Measurements from ENCODE around the gene FMN2.
"Not testable (repeated sequence)": the region's sequence is repeated elsewhere in the genome, so short reads cannot be mapped to it uniquely, and the experiment has no call there.

FMN2 gene

GRCh38 chr1:240312872-240313271 lies 221.2 kb downstream of the FMN2 start:
- DNase-seq (ENCODE audit: low read depth): no peak

GRCh38 chr1:240314845-240315801 lies 223.4 kb downstream of the FMN2 start:
- no peak for DNase-seq (ENCODE audit: low read depth)

DNA sequence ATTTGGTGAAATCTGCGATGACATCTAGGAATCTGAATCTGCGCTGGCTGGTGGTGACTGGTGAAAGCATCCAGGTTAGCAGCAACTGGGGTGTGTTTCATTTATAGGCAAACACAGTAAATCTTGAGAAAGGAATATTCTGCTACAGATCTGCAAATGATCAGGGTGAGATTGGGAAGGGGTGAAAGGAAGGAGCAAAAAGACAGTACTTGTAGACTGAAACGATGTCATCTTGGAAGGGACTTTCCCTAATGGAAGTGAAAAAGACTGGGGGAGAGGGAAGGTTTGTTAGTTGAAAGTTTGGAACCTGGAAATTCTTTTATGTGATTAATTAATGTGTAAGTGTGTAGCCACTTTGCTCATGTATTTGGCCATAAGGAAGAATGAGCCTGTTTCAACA lies 228.3 kb downstream of the FMN2 start:
- DNase-seq (ENCODE audit: low read depth): no peak

DNA sequence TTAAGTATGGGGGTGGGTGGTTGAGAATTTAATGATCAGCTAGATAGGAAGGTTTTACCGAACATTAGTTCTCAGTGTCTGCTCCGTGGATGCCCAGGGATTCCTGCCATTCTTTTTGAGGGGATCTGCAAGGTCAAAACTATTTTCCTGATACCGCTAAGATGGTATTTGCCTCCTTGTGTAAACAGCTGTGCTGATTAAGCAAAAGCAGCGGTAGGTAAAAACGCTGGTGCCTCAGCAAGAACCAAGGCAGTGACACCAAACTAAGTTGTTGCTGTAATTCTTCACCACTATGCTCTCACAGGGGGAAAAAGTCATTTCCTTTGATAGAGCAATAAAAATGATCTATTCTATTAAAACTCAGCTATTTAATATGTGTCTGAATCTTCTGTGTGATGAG lies 229.0 kb downstream of the FMN2 start:
- DNase-seq (ENCODE audit: low read depth): no peak

DNA sequence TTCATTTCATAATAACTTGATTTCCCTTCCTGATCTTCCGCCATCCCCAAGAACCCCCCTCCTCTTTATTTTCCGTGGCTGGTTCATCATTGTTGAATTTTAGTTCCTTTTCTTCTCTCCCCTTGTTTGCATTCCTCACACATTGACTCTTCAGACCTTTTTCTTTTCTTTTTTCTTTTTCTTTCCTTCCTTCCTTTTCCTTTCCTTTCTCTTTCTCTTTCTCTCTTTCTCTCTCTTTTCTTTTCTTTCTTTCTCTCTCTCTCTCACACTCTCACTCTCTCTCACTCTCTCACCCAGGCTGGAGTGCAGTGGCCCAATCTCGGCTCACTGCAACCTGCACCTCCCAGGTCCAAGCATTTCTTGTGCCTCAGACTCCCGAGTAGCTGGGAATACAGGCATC lies 231.3 kb downstream of the FMN2 start:
- no peak for DNase-seq (ENCODE audit: low read depth)

- DNase-seq (ENCODE audit: low read depth): not testable (repeated sequence)
These were observed 236.7 kb downstream of the FMN2 start for GRCh38 chr1:240328382-240328781.

DNA sequence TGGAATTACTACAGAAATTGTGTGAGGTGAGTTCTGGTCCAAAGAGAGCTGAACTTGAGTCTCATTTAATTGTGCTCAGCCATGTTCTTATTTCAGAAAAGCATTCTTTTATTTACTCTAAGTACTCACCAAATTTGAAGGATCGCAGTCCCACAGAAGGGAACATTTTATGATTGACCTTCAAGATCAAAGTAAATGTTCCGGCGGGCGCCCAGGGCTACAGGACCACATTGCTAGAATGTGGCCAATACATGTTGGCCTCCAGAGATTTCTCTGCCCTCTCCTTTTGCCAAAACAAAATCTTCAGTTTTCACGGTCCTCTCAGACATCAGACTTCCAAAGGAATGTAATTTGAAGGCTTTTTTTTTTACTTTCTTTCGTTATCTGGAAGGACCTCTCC lies 237.8 kb downstream of the FMN2 start:
- DNase-seq (ENCODE audit: low read depth): no peak

- DNase-seq (ENCODE audit: low read depth): no peak
These were observed 241.0 kb downstream of the FMN2 start for GRCh38 chr1:240332672-240333071.

DNA sequence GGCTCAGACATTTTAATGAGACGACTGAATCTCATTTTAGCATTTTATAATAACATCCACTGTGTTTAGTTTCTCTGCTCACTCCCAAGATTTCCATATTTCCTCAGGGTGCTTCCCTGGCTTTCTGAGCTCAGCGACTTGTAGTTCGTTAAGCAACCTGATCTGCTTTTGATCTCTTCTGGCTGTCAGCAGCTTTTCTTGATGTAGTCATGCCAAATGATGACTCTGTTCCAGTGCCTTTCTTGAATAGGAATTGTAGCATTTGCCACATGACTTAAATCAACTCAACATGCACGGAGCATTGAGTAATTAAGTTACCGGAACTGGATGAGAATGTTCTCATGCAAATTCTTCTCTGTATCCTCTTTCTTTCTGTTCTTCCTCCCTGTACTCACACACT lies 246.1 kb downstream of the FMN2 start:
- no peak for DNase-seq (ENCODE audit: low read depth)

GRCh38 chr1:240338837-240339236 lies 247.2 kb downstream of the FMN2 start:
- DNase-seq (ENCODE audit: low read depth): no peak

DNA sequence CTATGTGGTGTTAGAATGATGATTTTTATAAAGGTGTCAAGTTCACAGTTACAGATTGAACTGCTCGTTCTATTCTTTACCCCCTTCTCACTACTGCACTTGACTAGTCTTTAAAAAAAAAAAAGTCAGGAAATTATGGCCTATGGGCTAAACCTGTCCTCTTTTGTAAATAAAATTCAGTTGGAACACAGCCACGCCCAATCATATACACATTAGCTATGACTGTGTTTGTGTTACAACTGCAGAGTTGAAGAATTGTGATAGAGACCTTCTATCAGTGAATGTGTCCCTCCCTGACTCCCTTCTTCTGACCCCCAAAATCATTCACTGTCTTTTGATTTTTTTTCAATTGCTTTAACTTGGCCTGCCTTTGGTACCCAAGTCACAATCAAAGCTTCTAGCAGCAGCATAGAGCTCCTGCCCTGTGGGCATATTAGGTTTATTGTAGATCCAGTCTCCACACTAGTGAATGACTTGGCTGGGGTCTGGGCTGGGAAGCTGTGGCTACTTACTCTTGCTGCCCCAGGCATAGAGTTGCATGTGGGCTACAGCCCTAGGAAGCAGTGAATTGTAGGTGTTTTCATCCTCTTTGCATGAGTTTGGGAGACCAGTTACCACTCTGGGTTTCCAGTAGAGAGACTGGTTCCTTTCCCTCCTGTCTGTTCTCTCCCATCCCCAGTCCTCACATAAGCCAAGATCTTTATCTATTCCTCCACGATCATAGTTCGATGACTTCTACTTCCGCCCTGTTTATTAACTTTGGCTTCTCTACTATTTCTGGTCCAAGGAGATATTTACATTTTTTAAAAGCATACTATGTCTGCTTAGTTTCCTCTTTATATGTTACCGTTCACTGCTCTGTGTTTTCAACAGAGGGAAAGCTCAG lies 249.9 kb downstream of the FMN2 start:
- no peak for DNase-seq (ENCODE audit: low read depth)

GRCh38 chr1:240342251-240342625 lies 250.6 kb downstream of the FMN2 start:
- DNase-seq (ENCODE audit: low read depth): no peak

DNA sequence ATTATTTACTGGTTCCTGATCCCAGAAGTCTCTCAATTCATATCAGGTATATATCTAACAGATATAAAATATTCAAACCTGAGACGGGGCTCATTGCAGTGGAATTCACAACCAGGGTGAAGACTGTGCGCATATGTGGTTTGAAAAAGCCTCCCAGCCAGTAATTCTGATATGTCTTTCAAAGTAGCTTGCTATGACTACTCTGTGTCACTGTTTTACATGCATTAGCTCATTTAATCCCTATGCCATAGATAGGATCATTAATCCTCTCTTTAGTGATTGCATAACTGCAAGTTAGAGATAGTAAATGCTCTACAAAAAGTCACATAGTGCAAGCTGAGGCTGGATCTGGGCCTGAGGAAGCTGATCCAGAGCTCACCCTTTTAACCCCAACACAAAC lies 251.4 kb downstream of the FMN2 start:
- no peak for DNase-seq (ENCODE audit: low read depth)

GRCh38 chr1:240343966-240344365 lies 252.3 kb downstream of the FMN2 start:
- no peak for DNase-seq (ENCODE audit: low read depth)

DNA sequence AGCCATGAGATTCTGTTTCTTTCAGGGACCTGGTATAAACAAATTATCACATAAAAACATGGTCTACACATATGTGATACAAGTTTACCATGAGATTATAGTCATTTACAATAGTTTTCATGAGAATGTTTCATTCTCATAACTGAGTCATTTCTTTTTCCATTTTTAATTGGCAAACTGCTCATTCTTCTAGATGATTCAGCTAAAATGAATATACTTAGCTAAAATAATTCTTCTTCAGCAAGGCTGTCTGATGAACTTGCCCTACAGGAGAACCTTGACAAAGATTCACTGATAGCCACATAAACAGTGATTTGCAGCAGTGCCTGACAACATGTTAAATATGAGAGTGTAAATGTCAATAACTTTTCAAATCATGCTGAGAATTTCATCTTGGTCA lies 253.2 kb downstream of the FMN2 start:
- no peak for DNase-seq (ENCODE audit: low read depth)

GRCh38 chr1:240349695-240350094 lies 258.0 kb downstream of the FMN2 start:
- no peak for DNase-seq (ENCODE audit: low read depth)

DNA sequence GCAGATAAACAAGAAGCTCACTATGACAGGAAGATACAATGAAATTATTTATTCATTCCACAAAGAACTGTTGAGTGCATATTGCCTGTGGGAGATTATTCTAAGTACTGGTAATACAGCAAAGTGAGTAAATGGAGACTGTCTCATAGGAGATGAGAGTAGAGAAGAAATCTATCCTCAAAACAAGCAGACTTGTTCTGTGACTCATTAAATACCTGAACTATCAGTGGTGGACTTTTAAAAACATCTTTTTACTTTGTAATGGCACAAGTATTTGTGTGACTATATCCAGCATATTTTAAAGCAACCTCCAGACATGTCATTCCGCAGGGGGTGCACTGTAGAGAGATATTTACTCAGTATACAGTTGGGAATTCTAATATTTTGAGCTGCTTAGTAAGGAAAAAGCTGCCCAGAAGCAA lies 259.2 kb downstream of the FMN2 start:
- no peak for DNase-seq (ENCODE audit: low read depth)

DNA sequence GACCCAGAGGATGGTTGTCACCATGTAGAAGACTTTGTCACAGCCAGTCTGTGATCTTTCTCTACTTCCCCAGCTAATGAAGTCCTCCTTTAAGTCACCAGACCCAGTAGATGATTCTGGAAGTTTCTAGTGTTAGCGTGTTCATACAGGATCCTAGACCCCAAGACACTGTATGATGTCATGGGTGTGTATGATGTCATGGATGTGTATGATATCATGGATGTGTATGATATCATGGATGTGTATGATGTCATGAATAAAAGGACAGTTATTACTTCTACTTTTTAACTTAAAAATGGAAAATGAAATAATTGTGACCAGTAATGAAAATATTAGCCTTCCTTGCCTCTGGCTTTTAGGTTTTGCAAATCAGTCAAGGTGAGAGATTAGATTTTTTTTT lies 260.0 kb downstream of the FMN2 start:
- no peak for DNase-seq (ENCODE audit: low read depth)

DNA sequence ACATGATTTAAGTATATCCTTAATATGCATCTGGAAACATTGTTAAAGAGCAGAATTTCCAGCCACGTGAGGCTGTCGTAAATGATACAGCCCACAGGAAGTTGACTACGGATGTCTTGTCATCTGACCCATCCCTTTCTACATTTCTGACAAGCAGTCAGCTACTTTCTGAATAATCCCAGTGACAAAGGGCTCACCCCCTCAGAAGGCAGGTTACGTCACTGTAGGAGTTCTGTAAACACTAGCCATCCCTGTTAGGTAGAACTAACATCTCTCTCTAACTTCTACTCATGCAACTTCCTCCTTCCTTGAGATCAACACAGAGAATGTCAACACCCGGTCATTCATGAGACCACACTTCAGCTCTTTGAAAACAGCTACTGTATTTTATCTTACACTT lies 261.1 kb downstream of the FMN2 start:
- DNase-seq (ENCODE audit: low read depth): no peak

DNA sequence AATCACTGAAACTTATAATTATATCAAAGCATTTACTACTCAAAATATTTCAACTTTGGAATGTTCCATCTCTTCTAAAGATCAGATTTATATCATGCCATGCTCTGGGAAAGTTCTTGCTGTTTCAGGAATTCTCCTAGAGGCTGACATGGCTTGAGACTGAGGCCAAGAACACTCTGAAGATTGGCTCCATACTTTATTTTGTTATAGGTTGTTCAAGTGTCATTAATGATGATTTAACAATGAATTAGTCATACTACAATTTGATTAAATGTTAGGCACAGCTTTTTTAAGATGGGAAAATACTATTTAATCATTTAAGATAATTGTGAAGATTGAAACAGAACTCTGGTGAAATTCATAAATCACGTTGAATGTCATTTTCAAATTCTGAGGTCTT lies 264.9 kb downstream of the FMN2 start:
- DNase-seq (ENCODE audit: low read depth): no peak

DNA sequence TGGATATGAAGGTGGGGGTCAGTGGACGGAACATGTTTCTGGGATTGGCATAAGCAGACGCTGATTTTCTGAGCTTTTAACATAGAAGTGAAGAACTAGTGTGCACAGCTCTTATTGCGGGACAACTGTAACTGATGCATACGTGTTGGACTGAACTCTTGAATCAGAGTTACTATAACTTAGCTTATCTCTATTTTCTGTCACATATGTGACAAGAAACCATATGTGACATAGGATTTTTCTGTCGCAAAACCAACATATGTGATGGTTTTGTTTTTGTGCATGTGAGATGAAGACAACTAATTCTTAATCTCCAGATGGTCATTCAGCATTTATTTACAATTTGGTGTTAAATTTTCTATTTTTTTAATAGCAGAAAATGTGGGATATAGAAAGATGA lies 270.4 kb downstream of the FMN2 start:
- no peak for DNase-seq (ENCODE audit: low read depth)

GRCh38 chr1:240362826-240363225 lies 271.1 kb downstream of the FMN2 start:
- DNase-seq (ENCODE audit: low read depth): no peak

GRCh38 chr1:240363315-240363714 lies 271.6 kb downstream of the FMN2 start:
- DNase-seq (ENCODE audit: low read depth): no peak

Measured in T-helper 22 cell (primary cell).